ENCODE measurements around the gene CTIF.

CTIF gene

GRCh38 chr18:48693625-48694262 is 154.9 kb downstream of the CTIF start:
- no peak overlapping the region for H3K4me3 ChIP-seq (ENCODE audit: low read depth, low read length)
- DNase-seq (ENCODE audit: low read depth), result no peak
- no peak for TF ChIP-seq CTCF (IDR thresholded peaks at IDR 0.05; ENCODE audit: control insufficient read depth, extremely low read depth, insufficient read depth)

- TF ChIP-seq CTCF (IDR thresholded peaks at IDR 0.05; ENCODE audit: control insufficient read depth, extremely low read depth, insufficient read depth), result no peak
- no peak overlapping the region for H3K4me3 ChIP-seq (ENCODE audit: low read depth, low read length)
- no peak for DNase-seq (ENCODE audit: low read depth)
These were observed 155.5 kb downstream of the CTIF start for GRCh38 chr18:48694295-48694694.

- H3K4me3 ChIP-seq (ENCODE audit: low read depth, low read length), result no peak overlapping the region
- TF ChIP-seq CTCF (IDR thresholded peaks at IDR 0.05; ENCODE audit: control insufficient read depth, extremely low read depth, insufficient read depth), result no peak
- DNase-seq (ENCODE audit: low read depth), result no peak
These were observed 156.8 kb downstream of the CTIF start for GRCh38 chr18:48695671-48696070.

- no peak for TF ChIP-seq CTCF (IDR thresholded peaks at IDR 0.05; ENCODE audit: control insufficient read depth, extremely low read depth, insufficient read depth)
- no peak for DNase-seq (ENCODE audit: low read depth)
- H3K4me3 ChIP-seq (ENCODE audit: low read depth, low read length), result no peak overlapping the region
These were observed 157.4 kb downstream of the CTIF start for GRCh38 chr18:48696218-48696617.

- no peak for DNase-seq (ENCODE audit: low read depth)
- TF ChIP-seq CTCF (IDR thresholded peaks at IDR 0.05; ENCODE audit: control insufficient read depth, extremely low read depth, insufficient read depth), result no peak
- H3K4me3 ChIP-seq (ENCODE audit: low read depth, low read length), result no peak overlapping the region
These were observed 158.6 kb downstream of the CTIF start for GRCh38 chr18:48697441-48697840.

- no peak for DNase-seq (ENCODE audit: low read depth)
- TF ChIP-seq CTCF (IDR thresholded peaks at IDR 0.05; ENCODE audit: control insufficient read depth, extremely low read depth, insufficient read depth), result no peak
- no peak overlapping the region for H3K4me3 ChIP-seq (ENCODE audit: low read depth, low read length)
These were observed 159.9 kb downstream of the CTIF start for GRCh38 chr18:48698707-48699106.

GRCh38 chr18:48699761-48700160 is 160.9 kb downstream of the CTIF start:
- no peak for TF ChIP-seq CTCF (IDR thresholded peaks at IDR 0.05; ENCODE audit: control insufficient read depth, extremely low read depth, insufficient read depth)
- DNase-seq (ENCODE audit: low read depth), result no peak
- H3K4me3 ChIP-seq (ENCODE audit: low read depth, low read length), result no peak overlapping the region
